SK-N-MC (cell line): ENCODE results near the gene UBE3B.

Experiments
- EZH2 ChIP-seq: fragments of 200-600 bp; sonication (generic); IDR thresholded peaks from one replicate; pipeline ENCODE4 v1.6.1; 2017; ENCODE audit warnings: antibody characterized with exemption
- POLR2AphosphoS5 ChIP-seq: IDR thresholded peaks from 2 replicates; pipeline ENCODE4 v1.6.1; 2012; ENCODE audit warnings: mild to moderate bottlenecking, low read depth, low read length, borderline replicate concordance

DNA sequence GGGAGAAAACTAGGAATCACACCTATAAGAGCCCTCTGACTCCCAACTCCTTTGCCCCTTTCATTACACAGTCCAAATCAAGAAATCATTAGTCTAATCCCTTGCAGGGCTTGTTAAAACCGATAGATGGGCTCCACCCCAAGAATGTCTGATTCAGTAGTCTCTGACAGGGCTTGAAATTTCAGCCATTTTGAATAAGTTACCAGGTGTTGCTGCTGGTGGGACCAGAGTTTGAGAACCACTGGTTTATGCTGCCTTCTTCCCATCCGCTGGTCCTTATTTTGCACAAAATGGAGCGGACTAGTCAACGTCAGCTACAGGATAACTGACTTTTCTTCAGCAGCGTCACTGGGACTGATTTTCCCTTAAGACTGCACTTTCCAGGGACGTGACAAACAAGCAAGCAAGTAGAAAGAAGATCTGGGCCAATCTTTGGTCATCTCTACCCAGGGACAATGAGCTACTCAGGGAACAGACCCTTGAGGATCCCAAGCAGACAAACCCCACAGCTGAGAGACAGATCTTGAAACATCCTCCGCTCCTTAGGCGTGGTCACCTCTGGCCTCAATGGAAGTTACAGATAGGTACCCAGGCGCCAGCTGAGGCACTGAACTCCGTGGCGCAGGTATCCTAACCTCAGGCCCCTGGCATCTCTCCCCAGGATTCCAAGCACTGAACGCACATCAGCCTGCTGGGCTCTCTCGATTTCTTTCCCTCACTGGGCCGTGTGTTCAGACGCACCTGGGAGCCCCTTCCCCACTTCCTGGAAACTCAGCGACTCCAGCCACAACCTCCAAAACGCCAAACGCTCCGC is 1.2 kb upstream of the UBE3B start:
- TF ChIP-seq EZH2 (no peak), POLR2AphosphoS5 (no peak)
